Immature natural killer cell (primary cell): Measurements from ENCODE around the gene APPBP2. TPM values are rescaled to one million over a fixed set of nuclear protein-coding genes. Genes with fewer than 3 reads are reported as not detected.
"Not testable (repeated sequence)": the region's sequence is repeated elsewhere in the genome, so short reads cannot be mapped to it uniquely, and the experiment has no call there.

Source experiments
- DNase-seq, 3 donors: peaks; one replicate each; pipeline ENCODE4 v3.0.0; 2022; ENCODE audit warnings: mixed read lengths in 1 of 3
- H3K27ac Mint-ChIP-seq, 6 donors: one replicate each; pipeline ENCODE4 v1.8.0; 2020; ENCODE audit warnings: mixed read lengths in 6 of 6, mild to moderate bottlenecking in 5 of 6, inconsistent platforms in 4 of 6, moderate library complexity in 3 of 6
- H3K27me3 Mint-ChIP-seq, 3 donors: one replicate each; pipeline ENCODE4 v1.8.0; 2020 to 2021; ENCODE audit warnings: low read depth in 3 of 3, mild to moderate bottlenecking in 3 of 3, mixed read lengths in 3 of 3, moderate library complexity in 3 of 3, inconsistent platforms in 1 of 3
- H3K36me3 Mint-ChIP-seq, 3 donors: one replicate each; pipeline ENCODE4 v1.8.0; 2020; ENCODE audit warnings: mixed read lengths in 3 of 3, inconsistent platforms in 2 of 3, mild to moderate bottlenecking in 2 of 3
- H3K4me1 Mint-ChIP-seq, 2 donors: one replicate each; pipeline ENCODE4 v1.8.0; 2020; ENCODE audit warnings: inconsistent platforms in 2 of 2, mild to moderate bottlenecking in 2 of 2, mixed read lengths in 2 of 2, moderate library complexity in 1 of 2
- H3K4me3 Mint-ChIP-seq, 5 donors: one replicate each; pipeline ENCODE4 v1.8.0; 2020; ENCODE audit warnings: mild to moderate bottlenecking in 5 of 5, mixed read lengths in 5 of 5, inconsistent platforms in 3 of 5, moderate library complexity in 3 of 5
- H3K9me3 Mint-ChIP-seq, 6 donors: one replicate each; pipeline ENCODE4 v1.8.0; 2020; ENCODE audit warnings: mild to moderate bottlenecking in 6 of 6, mixed read lengths in 6 of 6, inconsistent platforms in 4 of 6, moderate library complexity in 3 of 6
- polyA plus RNA-seq, 3 donors: library from polyadenylated mRNA; unstranded; fragments of 300-500 nt; fragmentation: Illumina TruSeq; gene quantifications; one replicate each; pipeline ENCODE4 v1.2.3, GENCODE V29; 2021

The APPBP2 gene
- polyA plus RNA-seq, 3 donors from 2014 or later = 9.4 to 25.5 (median 16.3) TPM

GRCh38 chr17:60461584-60461983 is 64.5 kb downstream of the APPBP2 start:
- Mint-ChIP-seq H3K9me3 (no peaks in the 10 kb centered on the region), H3K27ac (no peak overlapping the region), H3K36me3 (peaks cover 9 to 44% (median 24%) of the 10 kb centered on the region in 3 donors), H3K4me3 (no peak overlapping the region), H3K4me1 (peaks cover 2 to 4% of the 10 kb centered on the region in 2 donors), H3K27me3 (no peaks in the 10 kb centered on the region)
- no peak for DNase-seq

DNA sequence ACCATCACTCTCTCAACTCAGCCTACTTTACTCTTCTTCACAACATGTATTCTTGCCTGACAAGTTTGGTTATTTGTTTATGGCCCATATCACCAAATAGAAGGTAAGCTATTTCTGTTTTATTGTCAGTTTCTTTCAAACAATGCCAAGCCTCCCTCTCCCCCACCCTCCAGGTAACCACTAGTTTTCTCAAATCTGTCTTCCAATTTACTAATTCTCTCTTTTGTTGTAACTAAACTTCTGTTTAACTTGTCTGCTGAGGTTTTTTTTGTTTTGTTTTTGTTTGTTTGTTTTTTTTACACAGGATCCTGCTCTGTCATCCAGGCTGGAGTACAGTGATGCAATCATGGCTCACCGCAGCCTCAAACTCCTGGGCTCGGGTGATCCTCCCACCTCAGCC is 68.9 kb downstream of the APPBP2 start:
- H3K27me3 Mint-ChIP-seq = peaks cover 0 to 2% (median 0%) of the 10 kb centered on the region in 3 donors
- peak overlapping the region in 4 of 6 donors; percentile 28 to 62 (median 54) for H3K27ac Mint-ChIP-seq
- peaks cover 4% of the 10 kb centered on the region in 2 donors for H3K4me1 Mint-ChIP-seq
- no peak for DNase-seq
- H3K9me3 Mint-ChIP-seq = no peaks in the 10 kb centered on the region
- peaks cover 12 to 47% (median 22%) of the 10 kb centered on the region in 3 donors for H3K36me3 Mint-ChIP-seq
- H3K4me3 Mint-ChIP-seq = no peak overlapping the region

- peaks cover 4% of the 10 kb centered on the region in 2 donors for H3K4me1 Mint-ChIP-seq
- no peak for DNase-seq
- peaks cover 0 to 2% (median 0%) of the 10 kb centered on the region in 3 donors for H3K27me3 Mint-ChIP-seq
- peaks cover 17 to 51% (median 30%) of the 10 kb centered on the region in 3 donors for H3K36me3 Mint-ChIP-seq
- H3K4me3 Mint-ChIP-seq = no peak overlapping the region
- peak overlapping the region in 1 of 6 donors; percentile 28 for H3K27ac Mint-ChIP-seq
- H3K9me3 Mint-ChIP-seq = no peaks in the 10 kb centered on the region
These were observed 70.7 kb downstream of the APPBP2 start for GRCh38 chr17:60455378-60455777.

DNA sequence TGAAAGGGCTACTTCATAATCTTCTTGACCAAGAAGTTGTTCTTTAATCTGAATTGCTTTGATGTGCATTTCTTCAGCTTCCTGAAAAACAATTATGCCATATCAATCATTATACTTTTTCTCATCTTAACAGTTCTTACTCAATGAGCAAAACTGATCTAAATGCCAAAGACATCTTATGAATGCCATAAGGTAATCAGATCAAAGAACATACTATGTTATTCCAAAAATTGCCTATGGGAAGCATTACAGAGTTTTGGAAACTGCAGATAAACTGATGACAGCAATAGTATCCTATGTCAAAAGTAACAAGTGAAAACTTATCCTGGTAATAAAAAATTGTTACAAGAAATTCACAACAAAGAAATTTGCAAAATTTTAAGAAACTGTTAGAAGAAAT is 74.1 kb downstream of the APPBP2 start:
- DNase-seq = no peak
- H3K9me3 Mint-ChIP-seq = no peaks in the 10 kb centered on the region
- H3K27ac Mint-ChIP-seq = no peak overlapping the region
- H3K27me3 Mint-ChIP-seq = peaks cover 0 to 2% (median 0%) of the 10 kb centered on the region in 3 donors
- H3K4me1 Mint-ChIP-seq = peaks cover under 1 to 2% of the 10 kb centered on the region in 2 donors
- no peak overlapping the region for H3K4me3 Mint-ChIP-seq
- peaks cover 21 to 45% (median 23%) of the 10 kb centered on the region in 3 donors for H3K36me3 Mint-ChIP-seq

DNA sequence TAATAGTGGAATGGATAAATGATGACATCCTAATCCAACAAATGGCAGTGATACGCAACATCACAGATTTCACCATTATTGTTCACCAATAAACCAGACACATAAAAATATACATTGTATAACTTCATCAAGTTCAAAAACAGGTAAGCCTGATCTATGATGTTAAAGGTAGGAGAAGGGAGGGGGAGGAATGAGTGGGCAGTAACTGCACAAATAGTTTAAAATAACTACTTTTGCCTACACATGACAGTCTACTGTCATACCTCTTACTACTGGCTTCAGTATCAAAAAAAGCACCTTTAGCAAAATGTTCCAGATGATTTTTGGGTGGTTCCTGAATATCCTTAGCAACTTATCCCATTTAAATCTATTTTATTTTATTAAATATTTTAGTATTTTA is 75.0 kb downstream of the APPBP2 start:
- Mint-ChIP-seq H3K27me3 (peaks cover 0 to 2% (median 0%) of the 10 kb centered on the region in 3 donors), H3K4me1 (no peaks in the 10 kb centered on the region), H3K4me3 (no peak overlapping the region), H3K27ac (no peak overlapping the region), H3K9me3 (no peaks in the 10 kb centered on the region), H3K36me3 (peaks cover 20 to 42% (median 25%) of the 10 kb centered on the region in 3 donors)
- no peak for DNase-seq

DNA sequence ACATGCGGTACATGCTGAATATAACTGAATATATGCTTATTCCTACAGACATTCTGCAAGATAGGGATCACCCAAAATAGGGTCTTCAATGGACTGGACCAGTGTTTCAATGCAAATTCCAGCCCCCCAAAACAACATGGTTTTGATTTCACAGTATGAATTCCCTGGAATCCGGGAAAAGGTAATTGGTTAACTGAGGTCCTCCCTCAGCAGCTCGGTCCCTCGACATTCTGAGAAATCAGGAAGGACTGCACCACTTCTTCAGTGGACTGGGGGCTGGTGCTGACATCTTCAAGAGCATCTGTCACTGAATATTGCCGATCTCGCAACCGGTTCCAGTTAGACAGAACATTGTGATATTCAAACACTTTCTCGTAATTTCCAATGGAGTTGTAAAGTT is 78.7 kb downstream of the APPBP2 start:
- Mint-ChIP-seq H3K36me3 (peaks cover 20 to 32% (median 27%) of the 10 kb centered on the region in 3 donors), H3K4me1 (no peaks in the 10 kb centered on the region), H3K9me3 (no peaks in the 10 kb centered on the region), H3K27me3 (no peaks in the 10 kb centered on the region), H3K4me3 (no peak overlapping the region), H3K27ac (no peak overlapping the region)
- DNase-seq = no peak

DNA sequence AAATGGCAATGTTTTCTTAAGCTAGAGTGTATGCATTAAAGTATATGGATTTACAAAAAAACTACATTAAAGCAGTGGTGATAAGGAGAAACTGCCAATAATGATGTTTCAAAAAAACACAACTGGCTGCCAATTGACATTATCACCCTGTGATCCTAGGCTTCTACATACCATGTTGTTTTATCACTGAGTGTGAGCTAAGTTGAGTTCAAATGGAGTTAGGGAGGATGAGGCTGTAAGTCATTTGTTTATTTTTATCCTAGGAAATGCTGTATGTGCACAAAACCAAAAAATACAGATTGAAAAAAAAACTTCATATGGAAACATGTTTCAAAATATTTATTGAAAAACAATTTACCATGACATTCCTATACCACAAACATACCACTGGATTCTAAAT is 80.9 kb downstream of the APPBP2 start:
- Mint-ChIP-seq H3K27ac (no peak overlapping the region), H3K27me3 (no peaks in the 10 kb centered on the region), H3K4me3 (no peak overlapping the region), H3K36me3 (peaks cover 15 to 20% (median 18%) of the 10 kb centered on the region in 3 donors), H3K9me3 (no peaks in the 10 kb centered on the region), H3K4me1 (no peaks in the 10 kb centered on the region)
- no peak for DNase-seq

- no peak overlapping the region for H3K27ac Mint-ChIP-seq
- H3K36me3 Mint-ChIP-seq = peaks cover 10 to 16% (median 14%) of the 10 kb centered on the region in 3 donors
- H3K9me3 Mint-ChIP-seq = no peaks in the 10 kb centered on the region
- DNase-seq = no peak
- H3K4me3 Mint-ChIP-seq = no peak overlapping the region
- no peaks in the 10 kb centered on the region for H3K4me1 Mint-ChIP-seq
- no peaks in the 10 kb centered on the region for H3K27me3 Mint-ChIP-seq
These were observed 82.3 kb downstream of the APPBP2 start for GRCh38 chr17:60443713-60444112.

DNA sequence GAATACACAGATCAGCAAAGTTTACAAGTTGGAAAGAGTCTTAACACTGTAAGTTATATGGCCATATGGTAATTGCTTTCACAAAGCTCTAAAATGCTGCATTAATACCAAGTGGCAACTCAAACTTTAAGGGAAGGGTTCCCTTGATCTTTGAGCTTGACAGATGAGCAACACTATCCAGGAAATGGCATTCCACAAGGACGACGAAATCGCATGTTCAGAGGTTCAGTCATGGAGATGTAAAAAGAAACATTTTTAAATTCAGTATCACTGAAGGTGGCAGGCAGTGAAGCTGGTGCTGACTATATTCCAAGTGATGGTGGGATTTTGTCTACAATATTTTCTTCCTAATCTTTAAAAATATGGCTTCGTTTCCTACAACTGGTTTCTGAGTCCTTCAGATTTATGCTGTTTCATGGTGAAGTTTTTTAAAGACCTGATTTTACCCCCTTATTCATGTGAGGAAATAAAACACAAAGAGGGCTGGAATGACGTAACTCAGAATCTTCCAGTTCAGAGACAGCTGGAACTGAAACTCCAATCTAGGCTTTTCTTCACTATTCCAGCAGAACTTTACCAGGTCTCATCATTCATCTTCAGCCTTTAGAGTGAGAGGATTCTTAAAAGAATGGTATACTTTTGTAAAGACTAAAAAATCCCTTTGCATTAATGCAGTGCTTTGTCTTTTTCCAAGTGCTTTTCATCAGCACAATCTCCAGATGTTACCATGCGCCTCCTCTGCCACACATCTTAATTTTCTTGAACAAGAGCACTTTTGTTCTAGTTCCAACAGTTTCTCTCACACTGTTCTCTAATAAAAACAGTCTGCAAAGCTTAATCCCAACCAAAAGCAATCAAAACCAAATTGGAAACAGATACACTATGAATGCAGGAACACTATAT is 83.5 kb downstream of the APPBP2 start:
- Mint-ChIP-seq H3K4me3 (no peak overlapping the region), H3K27ac (no peak overlapping the region), H3K9me3 (no peaks in the 10 kb centered on the region), H3K27me3 (no peaks in the 10 kb centered on the region), H3K36me3 (peaks cover 7 to 12% (median 8%) of the 10 kb centered on the region in 3 donors), H3K4me1 (no peaks in the 10 kb centered on the region)
- DNase-seq = no peak

DNA sequence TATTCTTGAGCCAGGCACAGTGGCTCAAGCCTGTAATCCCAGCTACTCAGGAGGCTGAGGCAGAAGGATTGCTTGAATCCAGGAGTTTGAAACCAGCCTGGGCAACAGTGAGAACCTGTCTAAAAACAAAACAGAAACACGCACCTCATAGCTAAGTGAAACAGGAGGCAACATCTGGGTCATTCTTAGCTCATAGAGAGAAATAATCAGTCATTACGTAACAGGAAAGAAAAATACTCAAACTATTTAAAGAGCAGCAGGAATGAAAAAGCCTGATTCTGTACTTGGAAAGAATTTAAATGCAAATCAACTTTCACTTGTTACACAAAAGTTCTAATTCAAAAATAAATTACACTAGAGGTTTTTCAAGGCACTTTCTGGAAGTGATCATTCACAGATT is 86.5 kb downstream of the APPBP2 start:
- no peak overlapping the region for H3K27ac Mint-ChIP-seq
- no peaks in the 10 kb centered on the region for H3K9me3 Mint-ChIP-seq
- DNase-seq = no peak
- no peaks in the 10 kb centered on the region for H3K4me1 Mint-ChIP-seq
- H3K27me3 Mint-ChIP-seq = peaks cover 0 to 1% (median 0%) of the 10 kb centered on the region in 3 donors
- H3K36me3 Mint-ChIP-seq = no peaks in the 10 kb centered on the region
- H3K4me3 Mint-ChIP-seq = no peak overlapping the region

GRCh38 chr17:60436676-60437075 is 89.4 kb downstream of the APPBP2 start:
- DNase-seq = no peak
- Mint-ChIP-seq H3K4me1 (no peaks in the 10 kb centered on the region), H3K27ac (no peak overlapping the region), H3K4me3 (no peak overlapping the region), H3K36me3 (no peaks in the 10 kb centered on the region), H3K27me3 (peaks cover 0 to 4% (median 0%) of the 10 kb centered on the region in 3 donors), H3K9me3 (no peaks in the 10 kb centered on the region)

DNA sequence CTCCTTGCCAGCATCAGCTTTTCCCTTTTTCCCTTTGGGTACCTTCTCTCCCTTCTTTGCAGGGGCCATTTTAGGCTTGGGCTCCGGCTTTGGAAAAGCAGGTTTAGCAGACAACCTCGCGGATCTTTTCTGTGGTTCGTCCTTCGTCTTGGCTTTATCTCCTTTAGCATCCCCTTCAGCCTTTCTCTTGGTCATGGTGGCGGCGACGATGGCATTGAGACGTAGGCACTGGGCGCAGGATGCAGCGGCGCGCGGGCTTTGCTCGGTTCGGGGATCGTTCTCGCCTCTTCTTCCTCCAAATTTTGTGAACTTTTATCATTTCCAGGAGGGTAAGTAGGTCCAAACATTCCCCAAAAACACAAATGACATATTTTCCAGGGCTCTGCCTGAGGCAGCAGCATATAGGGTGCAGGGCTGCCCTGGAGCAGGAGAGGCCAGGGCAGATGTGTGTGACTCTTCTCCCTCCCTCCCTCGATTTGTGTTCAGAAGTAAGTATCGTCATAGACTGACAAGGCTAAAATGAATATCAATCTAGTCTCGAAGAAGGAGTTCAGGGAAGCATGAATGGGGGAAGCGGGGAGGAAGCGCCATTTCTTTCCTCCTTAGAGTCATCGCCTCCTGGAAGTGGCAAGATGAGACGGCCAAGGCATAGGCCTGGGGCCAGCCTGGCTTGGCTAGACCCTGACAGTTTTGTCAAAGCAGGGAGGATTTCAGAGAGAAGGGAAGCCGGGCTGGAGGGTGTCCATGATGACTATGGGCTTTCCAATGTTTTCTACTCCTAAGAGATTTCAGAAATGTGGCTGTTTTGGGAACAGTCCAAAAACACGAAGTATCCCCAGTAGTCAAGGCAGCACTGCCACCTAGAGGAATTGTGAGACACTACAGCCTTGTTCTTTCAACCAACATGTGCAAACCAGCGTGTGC is 90.5 kb downstream of the APPBP2 start:
- Mint-ChIP-seq H3K27me3 (peaks cover 0 to 4% (median 4%) of the 10 kb centered on the region in 3 donors), H3K36me3 (no peaks in the 10 kb centered on the region), H3K9me3 (no peaks in the 10 kb centered on the region), H3K27ac (no peak overlapping the region), H3K4me1 (no peaks in the 10 kb centered on the region), H3K4me3 (no peak overlapping the region)
- peak; percentile 48 to 63 (median 56) for DNase-seq

DNA sequence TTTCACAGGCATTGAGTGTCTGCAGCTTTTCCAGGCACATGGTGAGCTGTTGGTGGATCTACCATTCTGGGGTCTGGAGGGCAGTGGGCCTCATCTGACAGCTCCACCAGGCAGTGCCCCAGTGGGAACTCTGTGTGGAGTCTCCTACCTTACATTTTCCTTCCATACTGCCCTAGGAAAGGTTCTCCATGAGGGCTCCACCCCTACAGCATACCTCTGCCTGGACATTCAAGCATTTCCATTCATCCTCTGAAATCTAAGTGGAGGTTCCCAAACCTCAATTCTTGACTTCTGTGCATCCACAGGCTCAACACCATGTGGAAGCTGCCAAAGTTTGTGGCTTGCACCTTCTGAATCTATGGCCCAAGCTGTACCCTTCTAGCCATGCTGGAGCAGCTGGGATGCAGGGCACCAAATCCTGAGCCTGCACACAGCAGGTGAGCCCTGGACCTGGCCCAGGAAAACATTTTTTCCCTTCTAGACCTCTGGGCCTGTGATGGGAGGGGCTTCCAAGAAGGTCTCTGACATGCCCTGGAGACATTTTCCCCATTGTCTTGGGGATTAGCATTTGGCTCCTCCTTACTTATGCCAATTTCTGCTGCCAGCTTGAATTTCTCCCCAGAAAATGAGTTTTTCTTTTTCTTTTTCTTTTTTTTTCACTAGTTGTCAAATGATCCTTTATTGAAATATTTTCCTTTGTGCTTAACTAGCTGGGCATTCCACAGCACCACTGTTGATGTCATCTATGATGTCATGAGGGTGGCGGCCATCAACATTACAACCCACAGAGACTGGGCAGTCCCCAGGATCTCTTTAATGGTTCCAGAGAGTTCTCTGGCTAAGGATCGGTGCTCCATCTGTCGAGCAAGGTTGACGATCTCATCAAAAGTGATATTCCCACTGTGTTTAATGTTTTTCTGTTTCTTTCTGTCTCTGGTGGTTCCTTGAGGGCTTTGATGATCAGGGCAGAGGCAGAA is 92.7 kb downstream of the APPBP2 start:
- H3K9me3 Mint-ChIP-seq, H3K4me3 Mint-ChIP-seq, H3K36me3 Mint-ChIP-seq, H3K27me3 Mint-ChIP-seq, H3K4me1 Mint-ChIP-seq, H3K27ac Mint-ChIP-seq, DNase-seq: not testable (repeated sequence)
